Measurements from ENCODE around the gene SPOPL.

Gene SPOPL

DNA sequence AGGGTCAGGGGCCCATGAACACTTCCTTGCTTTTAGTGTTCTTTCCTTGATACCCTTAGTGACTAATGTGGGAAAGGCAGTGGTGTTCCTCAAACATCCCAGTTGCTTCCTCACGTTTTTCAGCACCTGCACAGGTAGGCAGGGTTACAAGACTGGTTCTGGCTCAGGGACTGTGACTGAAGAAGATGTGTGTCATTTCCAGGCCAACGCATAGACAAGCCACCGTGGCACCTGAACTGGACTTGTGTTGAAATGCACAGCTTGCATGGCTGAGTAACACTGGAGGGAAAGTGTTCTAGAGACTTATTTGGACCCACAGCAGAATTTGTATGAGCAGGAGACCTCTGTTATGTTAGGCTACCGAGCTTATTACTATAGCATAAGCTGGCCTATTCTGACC is 107.9 kb downstream of the SPOPL start:
- no peak for DNase-seq

DNA sequence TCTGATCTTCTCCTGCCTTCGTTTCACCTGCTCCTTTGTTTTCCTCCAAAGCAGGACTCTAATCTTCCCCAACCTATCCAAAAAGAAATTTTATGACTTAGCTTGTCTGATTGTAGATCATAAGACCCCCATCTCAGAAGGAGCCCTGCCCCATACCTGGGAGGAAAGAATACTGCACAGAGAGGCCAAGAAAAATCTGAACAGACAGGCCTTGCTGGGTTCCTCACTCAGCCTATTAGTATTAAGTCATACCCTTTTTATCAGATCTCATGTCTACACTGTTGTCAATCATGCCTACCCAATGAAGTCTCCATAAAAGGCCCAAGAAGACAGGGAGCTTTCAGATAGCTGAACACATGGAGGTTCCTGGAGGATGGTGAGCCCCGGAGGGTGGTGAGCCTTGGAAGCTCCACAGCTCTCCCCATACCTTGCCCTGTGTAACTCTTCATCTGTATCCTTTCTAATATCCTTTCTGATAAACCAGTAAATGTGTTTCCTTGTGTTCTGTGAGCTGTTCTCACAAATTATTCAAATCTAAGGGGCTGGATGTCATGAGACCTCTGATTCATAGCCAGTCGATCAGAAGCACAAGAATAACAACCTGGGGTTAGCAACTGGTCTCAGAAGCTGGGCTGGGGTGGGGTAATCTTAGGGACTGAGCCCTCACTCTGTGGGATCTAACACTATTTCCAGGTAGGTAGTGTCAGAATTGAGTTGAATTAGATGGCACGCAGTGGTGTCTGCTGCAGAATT is 108.8 kb downstream of the SPOPL start:
- no peak for DNase-seq

DNA sequence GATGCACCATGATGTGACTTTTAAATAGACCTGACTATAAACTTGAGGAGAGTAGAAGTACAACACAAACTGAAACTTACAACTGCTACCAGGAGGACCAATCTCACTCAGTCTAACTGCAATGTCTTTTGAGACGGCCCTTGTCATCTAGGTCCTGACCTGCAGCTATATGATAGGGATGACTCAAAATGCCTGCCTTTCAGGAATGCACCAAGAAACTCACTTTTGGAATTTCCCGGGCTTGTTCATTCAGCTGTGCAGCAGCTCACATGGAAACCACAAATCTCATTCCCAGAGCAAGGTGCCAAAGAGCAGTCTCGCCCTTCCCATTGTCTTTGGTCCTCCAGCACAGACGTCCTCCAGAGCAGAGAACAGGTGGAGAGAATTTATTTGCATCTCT is 113.7 kb downstream of the SPOPL start:
- DNase-seq, result no peak

DNA sequence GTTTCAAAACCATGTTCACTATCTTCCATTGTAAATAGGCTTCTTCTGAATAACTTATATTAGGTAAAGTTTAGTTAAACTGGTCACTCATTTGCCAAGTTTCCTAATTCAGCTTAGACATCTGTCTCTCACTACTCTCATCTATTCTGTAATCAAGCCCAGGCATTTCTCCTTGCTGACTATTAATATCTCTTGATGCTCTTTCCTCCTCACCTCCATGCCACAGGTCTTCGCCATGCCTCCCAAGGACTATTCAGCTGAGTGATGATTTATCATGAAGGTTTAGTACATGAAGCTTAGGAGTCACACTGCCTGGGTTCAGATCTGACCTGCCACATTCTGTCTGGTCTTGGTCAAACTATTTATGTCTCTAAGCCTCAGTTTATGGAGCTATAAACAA is 115.5 kb downstream of the SPOPL start:
- no peak for DNase-seq

DNA sequence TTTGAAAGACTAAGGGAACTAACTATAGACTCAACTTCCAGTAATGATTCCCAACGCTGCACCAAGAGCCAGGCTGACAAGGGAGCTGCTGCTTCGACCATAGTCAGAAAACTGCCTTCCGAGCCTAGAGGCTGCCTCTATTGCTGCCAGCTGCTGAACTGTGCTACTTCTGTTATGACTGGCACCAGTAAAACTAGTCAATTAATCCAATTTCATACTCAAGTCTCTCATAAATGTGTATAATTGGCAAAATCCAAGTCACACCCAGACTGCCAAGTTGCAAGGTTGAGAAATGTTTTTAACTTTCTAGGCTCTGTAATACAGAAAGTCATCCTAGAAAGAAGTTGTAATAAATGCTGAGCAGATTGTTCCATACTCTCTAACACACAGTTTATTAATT is 117.4 kb downstream of the SPOPL start:
- DNase-seq, result no peak

DNA sequence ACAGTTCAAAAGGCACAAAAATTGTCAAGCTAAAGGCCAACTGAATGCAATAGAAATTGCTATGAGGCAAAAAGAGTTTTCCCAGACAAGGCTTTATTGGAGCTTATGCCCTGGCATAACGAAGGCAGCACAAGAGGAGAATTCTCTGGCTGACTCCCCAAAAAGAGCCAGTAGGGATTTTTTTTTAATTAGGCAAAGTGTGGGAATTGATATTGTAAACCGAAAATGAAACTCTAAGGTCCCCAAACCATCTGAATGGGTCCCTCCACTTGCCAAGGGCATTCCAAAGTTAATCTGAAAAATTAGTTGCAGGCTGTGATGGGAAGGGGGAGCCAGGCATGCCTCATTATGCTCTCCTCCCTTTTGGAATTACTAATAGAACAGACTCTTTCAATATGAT is 118.9 kb downstream of the SPOPL start:
- no peak for DNase-seq

DNA sequence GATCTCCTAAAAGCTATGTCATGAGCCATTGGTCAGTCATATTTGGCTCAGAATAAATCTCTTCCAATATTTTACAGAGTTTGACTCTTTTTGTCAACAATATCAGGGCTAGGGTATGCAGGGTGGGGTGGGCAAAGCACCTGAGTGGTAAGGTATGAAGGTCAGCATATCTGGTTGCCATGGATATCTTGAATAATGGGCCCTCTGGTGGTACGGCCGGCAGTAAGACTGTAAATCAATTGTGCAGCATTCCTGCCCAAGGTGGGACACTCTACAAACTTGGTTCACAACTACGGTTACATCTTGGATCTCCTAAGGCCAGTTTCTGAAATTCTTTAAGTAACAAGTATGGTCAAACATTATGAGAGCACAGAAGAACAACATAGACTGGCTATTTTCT is 119.6 kb downstream of the SPOPL start:
- no peak for DNase-seq

DNA sequence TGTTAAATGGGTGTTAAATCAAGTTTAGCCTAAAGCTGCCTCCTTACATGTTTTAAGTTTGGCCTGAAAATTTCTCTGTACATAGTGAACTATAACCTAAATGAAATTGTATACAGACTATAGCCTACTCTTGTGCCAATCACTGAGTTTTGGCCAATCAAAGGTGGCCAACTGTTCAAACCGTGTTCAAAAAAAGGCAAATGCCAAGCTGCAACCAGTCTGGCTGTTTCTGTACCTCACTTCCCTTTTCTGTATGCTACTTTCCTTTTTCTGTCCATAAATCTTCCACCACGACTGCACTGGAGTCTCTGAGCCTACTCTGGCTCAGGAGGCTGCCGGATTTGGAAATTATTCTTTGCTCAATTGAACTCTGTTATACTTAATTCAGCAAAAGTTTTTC is 121.0 kb downstream of the SPOPL start:
- DNase-seq, result no peak

Measured in CD4-positive, alpha-beta T cell treated with Interleukin-17A for 1 hour (primary cell).